Right lobe of liver (tissue), 4 donors: Measurements from ENCODE around the gene EYA2.

Source experiments
- POLR2A ChIP-seq: fragments of 450-650 bp; IDR thresholded peaks from one replicate; pipeline ENCODE4 v1.6.1; 2017; ENCODE audit warnings: antibody characterized with exemption, mild to moderate bottlenecking
- TF ChIP-seq, protein P1 (sequence below), 4 donors: fragments of 200-600 bp in 3 of 4; fragments of 450-650 bp in 1 of 4; IDR thresholded peaks; one replicate each; pipeline versions ENCODE4 v1.5.1 to v1.8.0; 2016 to 2022; ENCODE audit warnings: antibody characterized with exemption in 4 of 4, mild to moderate bottlenecking in 2 of 4
- donor health status: DM: no; HTN: no; CAD: no.
- donor health status: DM: no; HTN: no; CAD: no.
- donor health status: DM: no; HTN: yes; CAD: no.

DNA sequence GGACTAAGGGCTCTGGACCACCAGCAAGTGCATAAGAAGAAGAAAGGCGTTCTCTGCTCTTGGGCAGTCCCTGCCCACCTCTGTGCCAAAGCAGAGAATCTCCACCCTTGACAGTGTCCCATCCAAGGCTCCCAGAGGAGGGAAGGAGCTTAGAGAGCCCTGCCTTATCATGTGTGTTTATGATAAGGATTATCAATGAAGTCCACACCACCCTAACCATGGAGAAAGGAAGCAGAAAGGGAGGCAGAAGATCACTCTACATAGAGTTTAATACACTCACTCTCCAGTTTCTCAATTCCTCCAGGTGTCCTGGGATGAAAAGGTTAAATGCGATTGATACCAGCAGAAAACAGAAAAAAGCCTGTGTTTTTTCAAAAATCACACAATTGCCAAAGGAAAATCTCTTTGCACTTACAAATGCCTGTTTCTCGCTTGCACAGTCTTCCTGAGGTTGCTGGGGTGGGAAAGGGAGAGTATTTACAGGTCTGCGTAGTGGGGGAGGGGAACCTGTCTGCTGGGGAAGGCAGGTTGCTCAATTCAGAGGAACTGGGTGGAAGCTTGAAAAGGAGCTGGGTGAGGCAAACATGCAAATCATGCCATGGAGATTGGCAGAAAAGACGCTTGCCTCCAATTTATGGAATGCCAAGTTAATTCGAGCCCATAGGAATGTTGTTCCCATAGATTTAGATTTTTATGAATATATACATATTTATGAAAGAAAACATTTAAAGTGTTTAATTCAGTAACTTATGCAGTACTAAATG is 104.0 kb downstream of the EYA2 start:
- TF ChIP-seq, protein P1, sequence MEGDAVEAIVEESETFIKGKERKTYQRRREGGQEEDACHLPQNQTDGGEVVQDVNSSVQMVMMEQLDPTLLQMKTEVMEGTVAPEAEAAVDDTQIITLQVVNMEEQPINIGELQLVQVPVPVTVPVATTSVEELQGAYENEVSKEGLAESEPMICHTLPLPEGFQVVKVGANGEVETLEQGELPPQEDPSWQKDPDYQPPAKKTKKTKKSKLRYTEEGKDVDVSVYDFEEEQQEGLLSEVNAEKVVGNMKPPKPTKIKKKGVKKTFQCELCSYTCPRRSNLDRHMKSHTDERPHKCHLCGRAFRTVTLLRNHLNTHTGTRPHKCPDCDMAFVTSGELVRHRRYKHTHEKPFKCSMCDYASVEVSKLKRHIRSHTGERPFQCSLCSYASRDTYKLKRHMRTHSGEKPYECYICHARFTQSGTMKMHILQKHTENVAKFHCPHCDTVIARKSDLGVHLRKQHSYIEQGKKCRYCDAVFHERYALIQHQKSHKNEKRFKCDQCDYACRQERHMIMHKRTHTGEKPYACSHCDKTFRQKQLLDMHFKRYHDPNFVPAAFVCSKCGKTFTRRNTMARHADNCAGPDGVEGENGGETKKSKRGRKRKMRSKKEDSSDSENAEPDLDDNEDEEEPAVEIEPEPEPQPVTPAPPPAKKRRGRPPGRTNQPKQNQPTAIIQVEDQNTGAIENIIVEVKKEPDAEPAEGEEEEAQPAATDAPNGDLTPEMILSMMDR (IDR thresholded peaks at IDR 0.05), result no peak
- TF ChIP-seq POLR2A, result no peak
